ELF-1 (cell line): ENCODE measurements around the gene FRA10AC1.

Source experiments
- DNase-seq: peaks from one replicate; pipeline ENCODE4 v3.0.0-alpha.2; 2016; ENCODE audit warnings: low read depth, low spot score

FRA10AC1 gene

DNA sequence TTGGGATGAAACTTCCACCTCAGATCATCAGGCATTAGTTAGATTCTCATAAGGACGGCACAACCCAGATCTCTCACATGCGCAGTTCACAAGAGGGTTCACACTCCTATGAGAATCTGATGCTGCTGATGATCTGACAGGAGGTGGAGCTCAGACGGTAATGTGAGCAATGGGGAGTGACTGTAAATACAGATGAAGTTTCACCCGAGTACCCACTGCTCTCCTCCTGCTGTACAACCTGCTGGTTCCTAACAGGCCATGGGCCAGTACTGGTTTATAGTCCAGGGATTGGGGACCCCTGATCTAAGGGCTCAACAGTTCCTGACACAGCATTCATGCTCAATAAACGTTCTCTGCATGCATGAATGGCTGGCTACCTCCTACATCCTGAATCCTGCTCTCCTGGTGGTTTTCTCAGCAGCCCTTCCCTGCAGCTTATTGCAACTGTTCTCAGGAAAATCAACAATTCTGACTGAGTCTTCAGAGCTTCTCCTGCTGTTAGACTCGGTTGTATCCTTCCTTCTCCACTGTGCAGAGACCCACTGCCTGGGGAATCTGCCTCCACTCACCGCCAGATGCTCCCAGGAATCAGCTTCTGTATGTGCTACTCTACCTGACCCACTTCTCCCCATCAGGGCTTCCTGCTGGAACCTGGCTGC, 72.6 kb downstream of the FRA10AC1 start:
- no peak for DNase-seq

DNA sequence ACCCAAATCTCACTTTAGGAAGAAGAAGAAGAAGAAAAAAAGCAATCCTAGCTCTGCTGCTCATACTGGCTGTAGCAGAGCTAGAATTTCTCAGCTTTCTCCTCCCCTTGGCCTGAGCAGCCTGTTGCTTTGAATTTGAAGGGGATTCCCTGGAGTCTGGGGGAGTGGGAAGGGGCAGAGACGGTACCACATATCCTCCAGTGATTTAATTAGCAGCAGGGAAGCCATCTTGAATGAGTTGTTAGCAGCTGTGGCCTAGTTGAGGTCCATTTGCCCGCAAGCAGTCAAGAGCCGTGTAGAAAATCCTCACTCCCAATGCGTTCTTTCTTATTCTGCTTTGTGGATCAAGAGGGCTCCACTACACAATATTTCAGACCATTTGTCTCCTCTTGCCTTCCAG, 73.5 kb downstream of the FRA10AC1 start:
- DNase-seq = no peak

DNA sequence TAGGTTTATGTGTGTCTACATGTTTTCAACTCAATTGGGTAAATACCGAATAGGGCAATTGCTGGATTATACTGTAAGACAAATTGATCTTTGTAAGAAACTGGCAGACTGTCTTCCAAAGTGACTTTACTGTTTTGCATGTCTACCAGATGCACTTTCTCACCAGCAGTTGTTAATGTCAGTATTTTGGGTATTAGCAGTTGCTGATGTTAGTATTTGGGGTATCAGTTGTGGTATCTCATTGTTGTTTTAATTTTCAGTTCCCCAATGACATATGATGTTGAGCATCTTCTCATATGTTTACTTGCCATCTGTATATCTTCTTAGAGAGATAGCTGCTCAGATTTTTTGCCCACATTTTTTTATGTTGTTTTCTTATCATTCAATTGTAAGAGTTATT, 79.5 kb downstream of the FRA10AC1 start:
- DNase-seq = no peak

DNA sequence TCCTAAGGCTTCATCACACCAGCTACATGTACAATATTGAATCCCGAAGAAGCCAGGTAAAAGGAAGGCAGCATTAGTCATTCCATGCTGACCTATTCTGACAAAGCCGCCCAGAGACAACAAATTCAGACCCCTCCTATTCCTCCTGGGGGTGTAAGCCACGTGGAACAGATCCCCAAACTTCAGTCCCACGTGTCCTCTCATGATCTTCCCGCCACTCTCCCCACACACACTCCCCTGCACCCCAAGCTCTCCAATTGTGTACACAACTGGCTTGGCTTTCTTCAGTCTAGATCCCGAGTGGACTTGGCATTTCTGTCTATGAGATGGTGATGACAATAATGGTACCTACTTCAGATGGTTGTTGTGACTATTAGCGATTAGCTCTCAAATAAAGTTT, 81.5 kb downstream of the FRA10AC1 start:
- no peak for DNase-seq
